ENCODE results near the gene USP48. TPM values are rescaled to one million over a fixed set of nuclear protein-coding genes. Genes with fewer than 3 reads are reported as not detected.
A peak's percentile ranks its signal among the peaks of the same experiment; 100 is the strongest.

Gene USP48
- polyA plus RNA-seq, 10 donors: 36.8 to 68.1 (median 49.8) TPM

DNA sequence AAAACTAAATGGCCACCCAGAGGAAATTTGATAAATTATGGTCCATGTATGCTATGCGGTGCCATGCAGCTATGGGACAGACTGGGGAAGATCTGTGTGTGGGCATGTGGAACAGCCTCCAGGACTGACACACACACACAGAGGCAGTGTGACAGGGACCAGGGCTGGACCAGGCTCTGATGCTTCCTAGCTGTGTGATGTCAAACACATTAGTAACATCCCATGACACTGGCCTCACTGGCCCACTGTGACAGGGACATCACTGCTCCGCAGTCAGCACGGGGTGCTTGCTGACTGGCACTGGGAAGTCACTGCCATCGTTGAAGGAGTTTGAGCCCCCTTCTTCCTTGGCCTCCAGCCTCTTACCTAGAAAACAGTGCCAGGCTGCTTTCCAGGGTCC lies 127.7 kb downstream of the USP48 start:
- no peak for DNase-seq

DNA sequence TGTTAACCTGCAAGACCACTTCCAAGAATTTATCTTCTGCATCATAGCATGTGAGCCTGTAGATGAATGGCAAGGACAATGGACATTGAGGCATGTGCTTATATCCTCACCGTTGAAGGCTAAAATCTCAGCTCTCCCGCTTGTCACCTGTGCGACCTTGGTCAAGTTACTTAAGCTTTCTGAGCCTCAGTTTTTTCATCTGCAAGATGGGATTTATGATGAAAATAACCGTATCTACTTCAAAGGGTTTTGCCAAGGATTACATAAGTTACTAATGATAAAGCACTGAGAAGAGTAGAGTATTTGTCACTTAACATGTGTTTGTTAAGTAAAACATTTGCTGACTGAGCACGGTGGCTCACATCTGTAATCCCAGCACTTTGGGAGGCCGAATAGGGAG lies 128.7 kb downstream of the USP48 start:
- DNase-seq: no peak

DNA sequence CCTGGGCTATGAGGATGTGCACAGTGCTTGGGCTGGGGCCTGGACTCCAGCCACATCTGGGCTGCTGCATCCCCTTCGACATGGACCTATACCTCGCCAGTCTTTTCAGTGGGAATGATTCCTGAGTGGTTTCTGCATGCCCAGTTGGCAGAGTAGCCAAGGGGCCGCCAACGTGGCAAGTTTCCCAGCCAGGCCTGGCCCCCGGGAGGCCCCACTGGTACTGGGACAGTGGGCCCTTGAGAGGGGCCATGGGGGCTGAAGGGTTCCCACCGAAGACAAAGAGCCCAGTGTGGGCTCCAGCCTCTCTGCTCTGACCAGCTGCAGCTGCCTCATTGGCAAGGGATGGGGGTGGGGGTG lies 129.2 kb downstream of the USP48 start:
- DNase-seq: no peak

DNA sequence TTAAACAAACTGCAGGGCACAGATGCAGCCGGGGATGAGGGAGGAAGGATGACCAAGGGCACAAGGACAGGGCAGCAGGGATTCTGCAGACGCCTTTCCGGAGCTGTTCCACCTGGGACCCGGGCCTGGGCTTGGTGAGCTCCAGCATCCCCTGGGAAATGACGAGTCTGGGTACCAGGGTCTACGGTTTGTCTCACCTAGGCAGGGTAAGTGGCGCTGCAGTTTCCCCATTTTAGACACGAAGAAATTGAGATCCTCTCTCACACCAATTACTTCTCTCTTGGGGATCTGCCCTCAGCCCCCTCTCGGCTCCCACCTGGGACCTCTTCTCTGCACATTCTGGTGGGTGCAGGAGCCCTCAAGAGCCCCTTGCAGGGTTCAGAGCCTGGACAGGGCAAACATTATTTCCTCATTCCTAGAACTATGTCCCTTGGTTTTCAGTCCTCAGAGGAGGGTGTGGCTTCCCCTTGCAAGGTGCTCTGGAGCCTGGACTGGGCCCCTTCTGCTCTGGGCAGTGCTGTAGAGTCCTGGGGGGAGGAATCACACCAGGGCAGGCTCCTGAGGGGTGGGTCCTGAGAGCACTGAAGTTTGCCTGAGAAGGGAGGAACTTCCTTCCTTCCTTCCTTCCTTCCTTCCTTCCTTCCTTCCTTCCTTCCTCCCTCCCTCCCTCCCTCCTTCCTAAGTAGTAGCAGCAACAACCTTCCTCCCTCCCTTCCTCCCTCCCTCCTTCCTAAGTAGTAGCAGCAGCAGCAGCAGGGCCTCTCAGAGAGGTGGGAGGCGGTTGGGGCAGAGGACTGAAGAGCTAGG lies 129.8 kb downstream of the USP48 start:
- DNase-seq: no peak

DNA sequence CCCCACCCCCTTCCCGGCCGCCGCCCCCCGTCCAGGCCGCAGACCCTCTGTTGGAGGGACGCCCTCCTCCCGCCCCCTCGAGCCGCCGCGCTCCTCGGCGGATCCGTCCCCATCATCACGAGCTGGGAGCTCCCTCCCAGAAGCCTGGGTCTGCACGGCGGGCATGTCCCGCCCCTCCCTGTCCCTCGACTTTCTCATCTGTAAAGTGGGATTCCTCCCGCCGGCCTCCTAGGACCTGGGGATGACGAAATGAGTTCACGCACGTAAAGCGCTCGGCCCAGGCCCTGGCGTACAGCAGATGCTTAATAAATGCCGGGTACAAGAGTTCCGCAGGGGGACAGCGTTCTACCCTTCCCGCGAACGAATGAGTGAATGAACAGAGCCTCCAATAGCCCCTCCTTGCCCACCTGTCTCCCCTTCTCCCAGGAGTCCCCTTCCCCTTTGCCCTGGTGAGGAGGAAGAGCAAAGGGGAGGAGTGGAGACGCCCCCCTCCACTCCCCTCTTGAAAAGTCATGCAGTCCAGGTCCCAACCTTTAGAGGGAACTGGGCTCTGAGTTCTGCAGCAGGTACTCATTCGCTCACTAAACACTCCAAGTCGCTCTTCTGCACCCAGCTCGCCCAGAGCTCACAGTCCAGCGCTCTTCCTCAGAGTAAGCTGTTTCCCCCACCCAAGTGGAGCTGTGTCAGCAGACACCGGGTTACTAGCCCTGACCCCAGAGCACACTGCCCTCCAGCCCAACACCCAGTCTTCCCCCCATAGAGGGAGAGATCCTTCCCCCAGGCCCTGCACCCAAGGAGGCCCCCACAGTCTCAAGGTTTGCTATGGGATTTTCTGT lies 130.6 kb downstream of the USP48 start:
- DNase-seq: no peak

DNA sequence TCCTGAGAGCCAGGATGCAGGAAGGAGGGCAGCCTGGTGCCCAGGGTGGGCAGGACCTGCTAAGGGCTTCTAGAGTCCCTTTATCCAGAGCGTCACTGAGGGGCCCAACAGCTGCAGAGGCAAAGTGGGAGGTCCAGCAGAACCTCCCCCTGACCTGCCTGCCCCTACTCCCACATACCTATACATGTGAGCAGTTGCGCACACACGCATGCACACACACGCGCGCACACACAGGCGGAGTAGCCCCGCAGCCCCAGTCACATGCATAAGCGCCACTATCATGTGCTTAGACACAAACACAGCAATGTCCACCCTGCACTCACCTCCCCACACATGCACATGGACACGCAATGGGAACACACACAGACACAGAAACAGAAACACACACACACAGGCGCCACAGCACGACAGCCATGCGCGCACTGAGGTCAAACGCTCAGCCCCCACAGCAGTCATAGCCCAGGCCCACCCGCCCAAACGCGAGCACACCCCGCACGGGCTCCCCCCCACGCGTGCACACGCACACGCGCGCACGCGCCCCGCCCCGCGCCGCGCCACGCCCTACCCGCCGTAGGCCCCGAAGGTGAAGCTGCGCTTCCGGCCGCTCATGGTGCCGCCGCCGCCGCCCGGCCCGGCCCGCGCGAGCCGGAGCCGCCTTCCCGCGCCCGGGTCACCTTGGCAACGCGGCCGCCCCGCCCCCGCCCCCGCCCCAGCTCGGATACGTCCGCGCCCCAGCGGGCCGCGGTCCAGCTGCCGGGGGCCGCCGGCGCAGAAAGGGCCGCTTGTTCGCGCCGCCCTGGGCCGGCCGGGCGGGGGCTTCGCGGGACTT lies 131.5 kb downstream of the USP48 start:
- peak in 1 of 3 donors; percentile 63 for DNase-seq

DNA sequence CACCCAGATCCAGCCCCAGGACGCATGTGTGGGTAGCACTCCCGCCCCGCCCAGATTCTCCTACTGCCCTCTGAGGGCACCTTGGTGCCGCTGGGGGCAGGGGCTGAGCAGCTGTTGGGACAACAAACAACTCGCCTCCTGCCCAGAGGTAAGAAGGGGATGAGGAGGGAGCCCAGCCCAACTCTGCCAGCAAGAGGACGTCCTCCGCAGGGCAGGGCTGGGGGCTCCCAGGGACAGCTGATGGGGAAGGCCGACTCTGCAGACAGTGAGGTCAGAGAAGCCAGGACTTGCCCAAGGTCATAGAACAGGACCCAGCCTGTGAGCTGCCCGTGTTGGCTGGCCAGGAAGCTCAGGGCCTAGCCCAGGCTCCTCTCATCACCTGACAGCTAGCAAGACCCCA lies 132.5 kb downstream of the USP48 start:
- DNase-seq: no peak

DNA sequence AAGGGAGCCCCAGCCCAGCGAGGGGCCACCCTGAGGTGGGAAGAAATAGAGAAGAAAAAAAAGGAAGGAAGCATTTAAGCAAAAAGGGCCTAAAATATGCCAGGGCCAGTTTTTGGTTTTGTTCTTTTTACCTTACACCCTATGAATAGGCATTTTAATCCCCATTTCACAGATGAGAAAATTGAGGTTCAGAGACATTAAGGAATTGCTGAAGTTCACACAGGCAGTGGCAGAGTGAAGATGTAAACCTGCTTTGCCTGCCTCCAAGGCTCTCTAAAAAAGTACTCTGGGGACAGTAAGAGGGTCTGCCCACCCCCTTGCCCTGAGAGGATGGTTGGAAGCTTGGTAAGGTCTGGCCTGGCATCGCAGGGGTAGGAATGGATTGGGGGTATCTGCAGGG lies 133.6 kb downstream of the USP48 start:
- DNase-seq: no peak

DNA sequence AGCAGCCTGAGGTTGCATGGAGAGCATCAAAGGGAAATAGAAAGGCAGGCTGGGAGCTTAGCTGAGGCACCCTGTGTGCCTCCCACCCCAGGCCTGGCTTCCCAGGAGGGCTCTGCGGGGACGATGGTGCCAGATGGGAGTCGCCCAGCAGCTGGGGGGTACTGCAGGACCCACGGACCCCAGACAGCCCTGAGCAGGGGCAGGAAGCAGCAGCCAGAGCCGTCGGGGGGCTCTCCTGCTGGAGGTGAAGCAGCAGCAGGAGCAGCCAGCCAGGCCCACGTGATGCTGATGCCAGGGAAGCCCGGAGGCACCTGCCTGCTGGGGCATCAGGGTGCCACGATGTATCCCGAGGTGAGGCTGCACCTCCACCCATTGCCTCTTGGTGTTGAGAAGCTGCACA lies 134.2 kb downstream of the USP48 start:
- DNase-seq: no peak

DNA sequence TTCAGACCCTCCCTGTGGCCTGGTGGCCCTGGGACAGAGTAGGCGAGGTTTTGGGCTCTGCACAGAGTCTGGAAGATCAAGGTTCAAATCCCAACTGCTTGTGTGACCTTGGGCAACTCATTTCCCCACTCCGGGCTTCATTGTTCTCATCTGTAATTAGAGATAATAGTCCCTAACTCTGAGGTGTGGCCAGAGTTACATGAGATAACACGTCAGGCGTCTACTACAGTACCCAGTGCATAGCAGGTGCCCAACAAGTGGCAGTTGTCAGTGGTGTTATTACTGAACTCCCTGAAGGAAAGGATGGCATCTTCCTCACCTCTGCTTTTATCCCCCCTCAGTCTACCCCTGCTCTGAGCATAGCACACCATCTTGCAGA lies 134.6 kb downstream of the USP48 start:
- DNase-seq: no peak

DNA sequence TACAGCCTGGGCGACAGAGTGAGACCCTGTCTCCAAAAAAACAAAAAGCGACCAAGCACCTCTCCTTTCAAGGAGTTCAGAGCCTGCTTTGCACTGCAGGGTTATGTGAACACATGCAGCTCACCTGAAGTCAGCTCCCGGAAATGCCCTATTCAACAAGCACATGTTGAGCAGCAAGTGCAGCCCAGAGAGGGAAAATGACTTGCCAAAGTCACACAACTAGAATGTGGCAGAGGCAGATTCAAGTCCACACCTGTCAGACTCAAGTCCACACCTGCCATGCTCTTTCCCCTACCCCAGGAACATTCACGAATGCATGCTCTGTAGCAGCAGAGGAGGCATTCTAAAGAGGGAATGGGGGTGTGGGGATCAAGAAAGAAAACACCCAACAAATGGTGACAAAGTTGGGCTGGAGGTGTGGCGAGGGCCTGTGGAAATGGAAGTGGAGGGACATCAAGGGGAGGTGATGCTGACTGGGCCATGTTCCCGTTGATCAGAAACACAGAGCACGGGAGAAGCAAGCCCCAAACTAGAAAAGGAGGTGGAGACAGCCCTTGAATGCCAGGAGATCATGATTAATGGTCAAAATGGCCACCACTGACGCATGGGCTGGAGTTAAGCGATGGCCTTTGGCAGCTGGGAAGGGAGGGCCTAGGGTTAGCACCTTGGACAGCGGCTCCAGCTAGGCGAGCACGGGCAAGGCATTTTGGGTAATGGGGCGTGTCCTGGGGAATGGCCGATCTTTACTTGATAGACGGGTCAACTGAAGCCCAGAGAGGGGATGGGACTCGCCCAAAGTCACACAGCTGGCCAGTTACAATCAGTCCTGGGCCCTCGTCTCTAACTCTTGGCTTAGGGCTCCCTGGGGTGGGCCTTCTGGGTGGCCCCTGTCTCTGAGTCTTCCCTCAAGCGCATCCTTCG lies 135.3 kb downstream of the USP48 start:
- DNase-seq: peak; percentile 32 to 71 (median 47)

DNA sequence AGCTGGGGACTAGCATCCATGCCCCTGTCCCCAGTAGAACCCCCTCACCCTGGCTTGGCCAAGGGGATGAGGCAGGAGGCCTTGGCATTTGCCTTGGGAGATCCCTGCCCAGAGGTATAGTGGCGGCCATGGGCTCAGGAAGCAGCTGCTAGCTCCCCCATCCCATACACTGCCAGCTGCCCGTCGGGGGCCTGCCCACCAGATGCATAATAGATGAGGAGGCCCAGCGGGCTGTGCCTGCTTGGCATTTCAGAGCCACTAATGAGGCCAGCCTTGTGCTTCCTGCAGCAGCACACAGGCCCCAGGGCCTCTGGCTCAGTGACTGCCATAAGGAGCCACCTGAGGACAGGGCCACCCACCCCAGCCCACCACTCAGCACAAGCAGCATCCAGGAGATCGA lies 137.4 kb downstream of the USP48 start:
- no peak for DNase-seq

DNA sequence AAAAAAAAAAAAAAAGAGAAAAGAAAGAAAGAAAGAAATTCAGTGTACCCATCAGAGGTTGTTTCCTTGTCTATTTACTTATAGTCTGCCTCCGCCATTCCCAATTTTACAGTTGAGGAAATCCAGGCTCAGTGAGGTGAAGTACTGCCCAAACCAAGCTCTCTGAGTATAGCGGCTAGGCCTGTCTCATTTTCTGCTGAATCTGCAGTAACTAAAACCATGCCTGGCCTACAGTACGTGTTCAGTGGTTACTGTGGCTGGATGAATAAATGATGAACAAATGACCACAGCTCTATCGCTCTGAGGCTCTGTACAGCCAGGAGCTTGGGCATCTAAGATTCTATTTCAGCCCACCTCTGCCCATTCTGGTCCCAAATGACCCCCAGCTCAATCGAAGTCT lies 138.0 kb downstream of the USP48 start:
- DNase-seq: no peak

DNA sequence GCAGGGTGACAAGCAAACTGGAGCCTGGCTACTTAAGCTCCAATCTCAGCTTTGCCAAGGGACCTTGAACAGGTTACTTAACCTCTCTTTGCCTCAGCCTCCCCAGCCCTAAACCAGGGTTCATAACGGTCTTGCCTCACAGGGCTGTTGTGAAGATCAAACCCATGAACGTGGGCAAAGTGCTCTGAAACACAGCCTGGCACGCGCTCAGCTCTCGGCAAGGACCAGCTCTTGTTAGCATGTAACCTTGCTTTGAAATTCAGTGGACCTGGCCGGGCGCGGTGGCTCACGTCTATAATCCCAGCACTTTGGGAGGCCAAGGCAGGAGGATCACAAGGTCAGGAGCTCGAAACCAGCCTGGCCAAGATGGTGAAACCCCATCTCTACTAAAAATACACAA lies 138.6 kb downstream of the USP48 start:
- no peak for DNase-seq

DNA sequence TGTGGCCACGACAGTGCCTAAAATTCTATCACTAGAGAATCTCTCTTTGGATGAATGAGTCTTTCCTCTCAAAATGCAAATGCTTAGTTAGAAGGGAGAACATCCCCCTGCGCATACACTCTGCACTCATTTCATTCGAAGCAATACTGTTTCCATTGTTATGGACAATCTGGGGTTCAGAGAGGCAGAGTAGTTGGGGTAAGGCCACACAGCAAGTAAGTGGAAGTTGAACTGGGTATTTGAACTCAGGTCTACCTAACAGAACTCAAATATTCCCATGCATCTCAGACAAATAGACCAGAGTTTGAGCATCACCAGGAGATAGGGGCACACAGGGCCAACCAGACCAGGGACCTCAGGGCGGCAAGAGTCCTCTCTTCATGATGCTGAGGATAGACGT lies 139.3 kb downstream of the USP48 start:
- DNase-seq: no peak

DNA sequence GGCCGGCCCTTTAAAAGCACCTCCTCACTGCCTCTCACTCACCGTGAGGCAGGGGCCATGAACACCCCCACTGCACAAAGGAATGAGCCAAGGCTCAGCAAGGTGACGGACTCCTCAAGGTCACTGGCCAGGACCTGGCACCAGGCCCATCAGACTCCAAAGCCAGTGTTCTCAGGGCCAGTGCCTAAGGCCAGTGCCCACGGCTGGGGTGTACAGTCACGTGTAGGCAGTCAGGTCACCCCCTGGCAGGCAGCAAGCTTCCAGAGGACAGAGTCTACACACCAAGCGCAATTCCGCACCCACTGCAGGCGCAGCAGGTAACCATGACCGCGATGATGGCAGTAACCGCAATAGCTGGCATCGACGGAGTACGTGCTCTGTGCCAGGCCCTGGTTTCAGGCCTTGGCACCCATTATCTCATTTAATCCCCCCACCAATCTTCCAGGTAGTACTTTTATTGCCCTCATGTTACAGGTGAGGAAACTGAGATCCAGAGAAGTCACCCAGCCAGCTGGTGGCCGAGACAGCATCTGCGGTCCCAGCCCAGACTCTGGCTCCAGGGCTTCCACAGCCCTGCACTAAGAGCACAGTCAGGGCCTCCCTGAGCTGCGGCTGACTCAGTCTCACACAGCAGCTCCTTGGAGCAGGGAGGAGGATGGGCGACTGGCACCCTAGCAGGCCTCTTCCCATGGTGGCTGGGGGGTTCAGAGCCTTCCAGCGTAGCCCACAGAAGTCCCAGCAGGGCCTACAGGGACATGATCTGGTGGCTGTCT lies 140.8 kb downstream of the USP48 start:
- DNase-seq: no peak

DNA sequence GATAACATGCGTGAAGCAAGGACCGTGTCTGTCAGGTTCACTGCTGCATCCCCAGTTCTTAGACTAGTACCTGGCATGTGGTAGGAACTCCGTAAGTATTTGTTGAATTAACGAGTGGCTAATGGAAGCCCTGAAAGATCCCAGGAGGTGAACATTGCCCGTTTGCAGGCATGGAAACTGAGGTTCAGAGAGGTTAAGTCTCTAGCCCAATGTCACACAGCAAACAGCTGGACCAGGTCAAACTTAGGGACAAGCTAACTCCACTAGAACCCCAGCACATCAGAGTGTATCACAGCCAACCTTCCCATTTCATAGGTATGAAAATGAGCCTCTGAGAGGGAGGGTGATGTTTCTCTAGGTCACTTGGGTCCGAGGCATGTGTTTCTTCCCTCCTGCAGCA lies 141.4 kb downstream of the USP48 start:
- DNase-seq: no peak

DNA sequence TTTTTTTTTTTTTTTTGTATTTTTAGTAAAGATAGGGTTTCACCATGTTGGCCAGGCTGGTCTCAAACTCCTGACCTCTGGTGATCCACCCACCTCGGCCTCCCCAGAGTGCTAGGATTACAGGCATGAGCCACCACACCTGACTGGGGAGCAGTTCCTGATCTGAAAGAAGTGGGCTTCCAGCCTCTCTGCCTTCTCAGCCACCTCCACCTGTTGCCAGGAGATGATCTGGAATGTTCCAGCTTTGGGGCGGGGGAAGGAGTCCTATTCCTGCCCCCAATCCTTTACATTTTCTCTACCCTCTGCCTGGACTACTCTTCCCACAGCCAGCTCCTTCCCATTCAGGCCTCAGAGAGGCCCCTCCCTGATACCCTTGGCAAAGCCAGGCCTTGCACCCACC lies 141.9 kb downstream of the USP48 start:
- DNase-seq: no peak

DNA sequence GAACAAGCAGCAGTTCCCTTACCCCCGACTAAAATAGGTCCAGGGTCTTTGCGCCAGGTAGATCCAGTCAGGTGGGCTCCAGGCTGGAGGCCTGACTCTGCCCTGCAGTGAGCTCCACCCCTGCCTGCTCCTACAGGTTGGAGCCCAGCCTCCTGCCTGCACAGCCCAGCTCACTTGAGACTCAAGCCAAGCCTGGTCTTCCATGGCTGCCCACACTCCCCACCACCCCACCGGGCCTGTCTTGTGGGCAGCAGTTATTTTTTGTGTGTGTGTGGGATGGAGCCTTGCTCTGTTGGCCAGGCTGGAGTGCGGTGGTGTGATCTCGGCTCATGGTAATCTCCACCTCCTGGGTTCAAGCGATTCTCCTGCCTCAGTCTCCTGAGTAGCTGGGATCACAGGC lies 142.3 kb downstream of the USP48 start:
- DNase-seq: no peak

DNA sequence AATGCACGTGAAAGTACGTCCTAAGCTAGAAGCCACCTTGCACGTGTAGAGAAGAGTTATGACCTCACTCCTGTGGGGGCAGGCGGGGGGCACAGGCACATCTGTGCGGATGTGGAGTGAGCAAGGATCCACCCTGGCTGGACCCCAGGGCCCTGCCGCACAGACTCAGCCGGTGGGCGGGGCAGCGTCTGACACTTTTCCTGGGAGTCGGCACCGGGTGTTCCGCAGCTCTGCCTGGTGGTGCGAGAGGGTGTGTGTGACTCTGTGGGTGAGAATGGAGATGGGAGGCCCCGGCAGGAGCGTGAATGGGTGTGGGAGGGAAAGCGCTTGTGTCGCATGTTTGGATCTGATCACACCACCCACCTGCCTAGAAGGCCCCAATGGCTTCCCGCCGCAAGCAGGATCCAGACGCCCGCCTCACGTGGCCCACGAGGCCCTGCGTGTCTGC lies 143.3 kb downstream of the USP48 start:
- DNase-seq: peak in 1 of 3 donors; percentile 29
